GM18526 (cell line): ENCODE measurements around the gene IPO11.

Source experiments
- POLR2A ChIP-seq: IDR thresholded peaks from 3 replicates; pipeline ENCODE4 v1.6.1; 2011; ENCODE audit not compliant: insufficient read length; ENCODE audit errors: extremely low read depth

The IPO11 gene

DNA sequence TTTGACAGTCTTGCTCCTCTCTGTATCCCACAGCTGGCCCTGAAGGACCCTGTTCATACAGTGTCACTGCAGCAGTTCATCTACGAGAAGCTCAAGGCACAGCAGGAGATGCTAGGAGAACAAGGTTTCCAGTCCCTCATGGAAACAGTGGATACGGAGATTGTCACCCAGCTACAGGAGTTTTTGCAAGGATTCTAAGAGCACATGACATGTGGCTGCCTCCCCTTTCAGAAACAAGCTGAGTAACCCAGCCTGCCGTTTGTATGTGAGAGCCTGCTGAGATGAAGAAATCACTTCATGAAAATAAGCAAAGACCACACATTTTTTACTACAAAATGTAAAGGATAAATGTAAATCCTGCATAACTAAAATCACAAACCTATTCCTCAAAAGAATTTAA lies 214.6 kb downstream of the IPO11 start:
- TF ChIP-seq POLR2A, result no peak

DNA sequence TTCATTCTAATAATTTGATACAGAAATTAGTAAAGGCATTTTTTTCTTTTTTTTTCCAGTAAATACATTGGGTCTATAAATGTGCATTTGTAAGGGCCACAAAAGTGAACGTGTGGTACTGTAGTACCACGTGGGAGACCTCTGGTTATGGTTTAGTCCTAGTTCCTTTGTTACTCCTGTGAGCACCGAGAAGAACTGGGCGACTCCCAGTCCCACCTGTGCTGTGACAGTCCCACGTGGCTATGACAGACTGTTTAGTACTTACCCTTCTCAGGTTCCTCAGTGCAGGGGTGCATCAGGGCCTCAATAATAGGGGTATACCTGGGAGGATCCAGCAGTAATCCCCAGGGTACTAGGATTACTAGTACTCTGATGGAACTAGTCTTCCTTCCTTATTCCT lies 215.3 kb downstream of the IPO11 start:
- TF ChIP-seq POLR2A, result no peak

DNA sequence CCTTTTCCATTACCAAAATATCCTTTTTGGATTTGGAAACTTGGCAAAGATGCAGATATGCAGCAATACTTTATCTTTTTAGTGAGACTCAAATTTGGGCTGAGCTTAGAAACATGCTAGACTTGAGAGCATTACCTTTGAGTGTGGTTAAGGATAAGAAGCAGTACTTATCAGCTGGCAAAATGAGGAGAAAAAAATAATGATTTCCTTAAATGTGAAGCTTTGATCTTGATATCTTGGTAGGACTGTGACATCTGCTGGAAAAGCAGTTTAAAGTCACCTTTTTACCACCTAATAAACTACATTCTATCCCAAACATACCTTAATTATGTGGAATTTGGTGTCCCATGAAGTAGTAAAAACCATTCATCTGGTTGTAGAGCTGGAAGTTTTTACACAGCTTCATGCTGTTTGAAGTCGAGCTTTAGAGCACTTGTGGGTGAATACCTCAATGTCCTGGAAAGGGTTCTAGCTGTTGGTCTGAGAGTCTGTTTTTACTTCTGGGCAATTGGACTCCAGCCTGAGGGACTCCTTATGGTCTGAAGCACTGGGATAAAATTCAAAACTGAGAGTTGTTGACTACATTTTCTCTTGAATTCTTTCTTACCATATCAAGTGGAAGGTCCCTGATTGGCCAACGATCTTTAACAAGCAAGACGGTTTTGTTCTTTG lies 219.5 kb downstream of the IPO11 start:
- no peak for TF ChIP-seq POLR2A

DNA sequence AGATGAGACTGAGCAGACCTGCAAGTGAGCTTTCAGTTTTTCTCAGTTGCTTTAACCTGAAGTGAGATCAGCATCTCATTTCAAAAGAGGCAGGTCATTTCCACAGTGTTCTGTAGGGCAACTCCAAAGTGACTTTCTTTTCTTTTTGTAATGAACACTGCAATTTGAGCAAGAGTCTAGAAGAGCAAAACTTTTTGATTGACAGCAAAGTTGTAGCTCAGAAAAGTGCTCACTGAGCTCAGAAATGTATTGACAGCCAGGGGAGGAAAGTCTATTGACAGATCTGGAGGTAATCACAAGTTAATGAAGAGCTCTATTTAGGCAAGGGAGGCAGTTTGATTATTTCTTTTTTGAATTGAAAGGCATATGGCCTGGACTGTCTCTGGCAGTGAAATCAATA lies 220.7 kb downstream of the IPO11 start:
- no peak for TF ChIP-seq POLR2A

DNA sequence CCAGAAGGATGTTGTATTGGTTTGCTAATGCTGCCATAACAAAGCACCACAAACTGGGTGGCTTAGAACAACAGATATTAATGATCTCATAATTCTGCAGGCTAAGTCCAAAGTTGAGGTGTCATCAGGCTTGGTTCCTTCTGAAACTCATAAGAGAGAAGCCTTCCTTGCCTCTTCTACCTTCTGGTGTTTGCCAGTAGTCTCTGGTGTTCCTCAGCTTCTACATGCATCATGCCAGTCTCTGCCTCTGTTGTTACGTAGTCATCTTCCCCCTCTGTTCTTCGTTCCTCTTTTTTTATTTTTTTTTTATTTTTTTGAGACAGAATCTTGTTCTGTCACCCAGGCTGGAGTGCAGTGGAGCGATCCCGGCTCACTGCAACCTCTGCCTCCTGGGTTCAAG lies 227.9 kb downstream of the IPO11 start:
- TF ChIP-seq POLR2A, result no peak

DNA sequence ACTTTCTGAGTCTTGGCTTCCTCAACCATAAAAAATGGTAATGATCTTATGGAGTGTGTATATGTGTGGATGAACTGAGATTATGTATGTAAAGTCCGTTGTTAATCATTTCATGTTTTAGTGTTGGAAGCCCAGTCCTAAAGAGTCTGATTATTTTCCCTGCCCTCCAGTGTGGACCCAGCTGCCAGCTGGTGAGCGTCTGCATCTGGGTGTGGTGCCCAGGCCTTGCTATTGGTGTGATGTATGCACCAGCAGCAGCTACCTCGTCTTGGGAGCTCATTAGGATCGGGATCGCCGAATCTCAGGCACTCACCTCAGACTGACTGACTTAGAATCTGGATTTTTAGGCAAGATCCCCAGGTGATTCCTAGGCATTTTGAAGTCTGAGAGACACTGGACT lies 229.9 kb downstream of the IPO11 start:
- no peak for TF ChIP-seq POLR2A

DNA sequence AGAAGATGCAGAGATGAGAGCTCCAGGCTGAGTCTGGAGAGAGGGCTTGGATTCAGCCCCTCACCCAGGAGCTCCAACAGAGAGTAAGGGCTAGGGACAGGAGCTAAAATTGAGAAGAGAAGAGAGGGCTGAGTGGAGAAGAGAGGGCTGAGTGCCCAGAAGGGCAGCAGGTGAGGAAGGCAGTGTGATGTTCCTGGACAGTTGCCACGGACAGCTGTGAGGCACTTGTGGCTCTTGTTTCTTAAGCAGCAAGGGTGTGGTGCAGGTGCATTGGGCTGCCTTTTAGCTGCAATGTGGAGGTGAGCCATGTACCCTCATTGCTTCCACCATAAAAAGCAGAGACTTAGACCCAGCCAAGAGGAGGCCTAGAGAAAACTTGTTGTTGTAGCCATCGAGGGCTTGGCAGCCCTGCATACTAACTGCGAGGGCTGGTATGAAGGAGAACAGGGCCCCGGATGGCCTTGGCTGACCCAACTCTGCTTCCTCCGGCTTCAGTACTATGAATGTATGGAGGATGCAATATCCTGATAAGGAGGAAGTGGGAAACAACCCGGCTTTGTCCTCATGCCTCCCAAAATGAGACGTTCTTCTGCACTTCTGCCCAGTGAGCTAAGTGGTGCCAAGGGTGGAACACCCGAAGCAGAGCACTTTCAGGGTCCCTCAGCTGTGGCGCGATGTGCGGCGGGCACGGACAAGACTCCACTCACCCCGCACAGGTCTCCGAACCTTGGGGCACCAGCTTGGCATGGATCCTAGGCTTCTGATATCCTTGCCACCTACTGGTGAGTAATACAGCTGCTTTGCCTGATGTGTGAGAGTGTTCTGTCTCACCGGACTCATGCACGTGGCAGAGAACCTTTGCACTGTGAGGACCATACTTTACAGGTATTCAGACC lies 231.2 kb downstream of the IPO11 start:
- TF ChIP-seq POLR2A, result no peak

DNA sequence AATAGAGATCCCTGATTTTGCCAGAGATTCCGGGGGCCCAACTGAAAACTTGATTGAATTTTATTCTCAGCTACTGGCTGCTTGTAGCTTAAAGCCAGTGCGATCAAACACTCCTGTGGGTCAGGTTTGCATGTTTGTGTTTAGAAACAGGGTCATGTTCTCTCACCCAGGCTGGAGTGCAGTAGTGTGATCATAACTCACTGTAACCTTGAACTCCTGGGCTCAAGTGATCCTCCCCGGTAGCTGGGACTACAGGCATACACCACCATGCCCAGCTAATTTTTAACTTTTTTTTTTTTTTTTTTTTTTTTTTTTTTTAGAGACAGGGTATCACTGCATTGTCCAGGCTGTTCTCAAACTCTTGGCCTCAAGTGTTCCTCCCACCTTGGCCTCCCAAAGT lies 232.7 kb downstream of the IPO11 start:
- no peak for TF ChIP-seq POLR2A

DNA sequence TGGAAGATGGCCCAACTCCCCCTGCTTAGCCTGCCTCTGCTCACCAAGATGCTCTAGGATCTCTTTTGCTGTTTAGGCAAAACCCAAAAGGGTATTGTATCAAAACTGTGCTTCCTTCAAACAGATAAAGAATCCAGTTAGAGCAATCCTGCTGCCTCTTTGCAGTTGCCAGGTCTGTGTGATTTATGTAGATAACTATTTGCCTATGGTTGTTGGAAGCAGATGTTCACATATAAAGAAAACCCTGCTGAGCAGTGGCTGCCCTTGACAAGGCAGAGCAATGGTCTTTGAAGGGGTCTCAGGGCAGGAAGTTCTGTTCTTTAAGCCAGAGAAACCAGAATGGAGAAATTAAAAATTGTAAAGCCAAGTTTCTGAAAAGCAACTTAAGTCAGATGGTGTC lies 234.7 kb downstream of the IPO11 start:
- TF ChIP-seq POLR2A, result no peak

DNA sequence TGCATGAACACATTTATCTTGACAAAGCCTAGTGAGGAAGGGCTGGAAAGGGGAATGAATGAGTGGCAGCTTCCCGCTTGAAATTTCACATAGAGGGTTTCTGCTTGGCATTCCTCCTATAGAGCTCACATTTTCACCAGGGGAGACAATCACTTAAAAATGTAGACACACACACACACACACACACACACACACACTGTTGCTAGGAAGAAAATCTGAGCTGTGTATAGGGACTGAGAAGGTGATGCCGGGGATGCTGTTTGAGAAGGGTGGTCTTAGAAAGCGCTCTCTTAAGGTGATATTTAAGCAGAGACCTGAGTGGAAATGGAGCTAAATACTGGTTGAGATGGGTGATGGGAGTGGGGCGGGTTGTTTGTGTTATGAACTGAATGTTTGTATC lies 236.5 kb downstream of the IPO11 start:
- no peak for TF ChIP-seq POLR2A

DNA sequence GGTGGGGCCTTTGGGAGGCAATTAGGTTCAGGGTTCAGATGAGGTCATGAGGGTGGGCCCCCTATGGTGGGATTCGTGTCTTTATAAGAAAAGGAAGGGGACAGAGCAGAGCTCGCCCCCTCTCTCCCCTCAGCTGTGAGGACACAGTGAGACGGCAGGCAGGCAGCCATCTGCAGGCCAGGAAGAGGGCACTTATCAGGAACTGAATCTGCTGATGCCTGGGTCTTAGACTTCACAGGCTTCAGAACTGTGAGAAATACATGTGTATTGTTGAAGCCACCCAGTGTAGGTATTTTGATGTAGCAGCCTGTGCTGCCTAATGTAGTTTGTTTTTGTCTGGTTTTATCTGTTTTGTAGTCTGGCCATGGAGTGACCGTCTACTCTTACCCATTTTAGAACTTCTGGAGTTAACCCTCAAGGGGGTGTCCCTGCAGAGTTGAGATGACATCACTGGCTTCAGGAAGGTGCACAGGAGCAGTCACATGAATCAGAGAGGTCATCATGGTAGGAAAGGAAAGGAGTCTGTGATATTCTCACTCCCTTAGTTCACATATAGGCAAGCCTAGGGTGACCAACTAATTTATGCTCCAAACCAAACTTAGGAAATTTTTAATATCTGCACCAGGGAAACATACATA lies 237.0 kb downstream of the IPO11 start:
- no peak for TF ChIP-seq POLR2A

DNA sequence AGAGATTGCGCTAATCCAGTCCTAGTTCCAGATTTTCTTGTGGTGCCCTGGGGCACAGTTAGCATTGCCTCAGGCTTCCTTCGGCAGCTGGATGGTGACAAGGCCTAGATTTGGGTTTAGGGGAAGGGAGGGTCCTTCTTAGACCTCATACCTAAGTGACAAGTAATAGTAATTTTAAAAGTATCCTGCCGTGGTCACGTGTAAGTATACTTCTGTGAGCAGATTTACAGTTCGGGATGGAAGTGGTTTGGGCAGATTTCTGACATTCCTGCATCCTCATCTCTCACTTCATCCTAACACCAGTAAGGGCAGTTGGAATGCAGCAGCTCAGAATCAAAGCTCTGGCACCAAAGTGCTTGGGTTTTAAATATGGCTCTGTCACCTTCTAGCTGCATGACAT lies 237.6 kb downstream of the IPO11 start:
- no peak for TF ChIP-seq POLR2A

DNA sequence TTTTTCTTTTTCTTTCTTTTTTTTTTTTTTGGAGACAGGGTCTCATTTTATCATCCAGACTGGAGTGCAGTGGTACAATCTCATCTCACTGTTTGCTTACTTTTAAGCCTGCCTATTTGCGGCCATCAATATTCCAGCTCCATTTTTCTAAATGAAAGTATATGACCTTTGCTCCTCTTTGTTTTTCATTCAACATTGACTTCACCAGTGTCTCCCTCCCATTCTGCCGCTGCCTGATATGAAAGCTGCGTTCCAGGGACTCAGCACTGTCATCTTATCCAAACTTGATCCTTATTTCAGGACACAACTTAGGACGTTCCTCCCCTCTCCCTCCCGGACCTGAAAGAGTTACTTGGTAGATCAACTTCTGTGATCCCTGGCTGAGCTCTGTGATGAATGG lies 239.7 kb downstream of the IPO11 start:
- TF ChIP-seq POLR2A, result no peak

DNA sequence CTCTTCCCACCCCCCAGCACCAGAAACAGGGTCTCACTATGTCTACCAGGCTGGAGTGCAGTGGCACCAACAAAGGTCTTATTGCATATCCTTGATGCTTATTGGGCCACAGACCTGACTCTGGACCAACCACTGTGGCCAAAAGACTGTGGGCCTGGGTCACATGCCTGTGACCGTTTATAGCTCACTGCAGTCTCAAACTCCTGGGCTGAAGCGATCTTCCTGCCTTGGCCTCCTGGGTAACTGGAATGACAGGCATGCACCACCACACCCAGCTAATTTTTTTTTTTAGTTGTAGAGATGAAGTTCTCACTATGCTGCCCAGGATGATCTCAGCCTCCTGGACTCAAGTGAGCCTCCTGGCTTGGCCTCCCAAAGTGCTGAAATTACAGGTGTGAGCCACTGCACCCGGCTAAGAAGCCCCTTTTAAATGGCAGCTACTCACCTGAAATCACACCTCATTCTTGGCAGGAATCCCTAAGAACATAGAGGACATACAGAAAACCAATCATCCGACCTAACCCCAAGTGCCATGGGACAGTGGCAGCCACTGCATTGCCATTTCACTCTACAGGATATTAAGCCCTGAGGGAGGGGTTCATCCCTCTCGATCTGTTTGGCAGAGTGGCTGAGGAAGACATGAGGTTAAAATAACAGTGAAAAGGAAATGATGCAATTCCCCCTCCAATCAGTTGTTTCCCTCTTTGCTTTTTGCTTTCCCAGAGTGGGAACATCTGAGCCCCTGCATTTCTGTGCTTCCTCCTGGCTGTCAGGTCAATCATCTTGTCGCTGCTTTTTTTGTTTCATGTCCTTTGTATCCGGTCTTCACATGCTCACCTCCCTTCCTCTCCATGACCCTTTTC lies 240.7 kb downstream of the IPO11 start:
- no peak for TF ChIP-seq POLR2A
